ENCODE measurements around the gene SGPP2. TPM values are rescaled to one million over a fixed set of nuclear protein-coding genes. Genes with fewer than 3 reads are reported as not detected.

Gene SGPP2
- total and polyA plus RNA-seq, 12 donors, result 0.17 to 33.7 (median 12.4) TPM

DNA sequence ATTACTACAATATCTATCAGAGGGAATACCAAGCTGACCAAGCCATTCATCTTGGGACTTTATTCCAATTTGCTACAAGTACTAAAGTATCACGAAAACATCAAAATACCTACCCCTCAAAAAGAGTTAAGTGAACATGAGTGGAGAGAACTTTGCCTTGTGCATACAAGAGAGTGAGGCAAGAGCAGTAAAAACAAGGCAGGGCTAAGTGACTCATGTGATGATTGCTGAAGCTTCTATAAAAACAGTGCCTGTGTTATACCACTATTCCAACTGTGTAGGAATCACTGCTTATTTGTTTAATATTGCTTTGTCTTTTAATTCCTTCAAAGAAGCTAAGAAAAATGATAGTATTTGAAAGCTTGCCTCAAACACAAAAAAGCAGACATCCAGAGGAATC, 170.3 kb downstream of the SGPP2 start:
- no peaks in the 10 kb centered on the region for H3K27me3 ChIP-seq
- intact Hi-C loops (cut with DNase I), result no loop called here
- no peak for TF ChIP-seq POLR2A (IDR thresholded peaks at IDR 0.05)
- TF ChIP-seq, protein P1, sequence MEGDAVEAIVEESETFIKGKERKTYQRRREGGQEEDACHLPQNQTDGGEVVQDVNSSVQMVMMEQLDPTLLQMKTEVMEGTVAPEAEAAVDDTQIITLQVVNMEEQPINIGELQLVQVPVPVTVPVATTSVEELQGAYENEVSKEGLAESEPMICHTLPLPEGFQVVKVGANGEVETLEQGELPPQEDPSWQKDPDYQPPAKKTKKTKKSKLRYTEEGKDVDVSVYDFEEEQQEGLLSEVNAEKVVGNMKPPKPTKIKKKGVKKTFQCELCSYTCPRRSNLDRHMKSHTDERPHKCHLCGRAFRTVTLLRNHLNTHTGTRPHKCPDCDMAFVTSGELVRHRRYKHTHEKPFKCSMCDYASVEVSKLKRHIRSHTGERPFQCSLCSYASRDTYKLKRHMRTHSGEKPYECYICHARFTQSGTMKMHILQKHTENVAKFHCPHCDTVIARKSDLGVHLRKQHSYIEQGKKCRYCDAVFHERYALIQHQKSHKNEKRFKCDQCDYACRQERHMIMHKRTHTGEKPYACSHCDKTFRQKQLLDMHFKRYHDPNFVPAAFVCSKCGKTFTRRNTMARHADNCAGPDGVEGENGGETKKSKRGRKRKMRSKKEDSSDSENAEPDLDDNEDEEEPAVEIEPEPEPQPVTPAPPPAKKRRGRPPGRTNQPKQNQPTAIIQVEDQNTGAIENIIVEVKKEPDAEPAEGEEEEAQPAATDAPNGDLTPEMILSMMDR (IDR thresholded peaks at IDR 0.05), result no peak

DNA sequence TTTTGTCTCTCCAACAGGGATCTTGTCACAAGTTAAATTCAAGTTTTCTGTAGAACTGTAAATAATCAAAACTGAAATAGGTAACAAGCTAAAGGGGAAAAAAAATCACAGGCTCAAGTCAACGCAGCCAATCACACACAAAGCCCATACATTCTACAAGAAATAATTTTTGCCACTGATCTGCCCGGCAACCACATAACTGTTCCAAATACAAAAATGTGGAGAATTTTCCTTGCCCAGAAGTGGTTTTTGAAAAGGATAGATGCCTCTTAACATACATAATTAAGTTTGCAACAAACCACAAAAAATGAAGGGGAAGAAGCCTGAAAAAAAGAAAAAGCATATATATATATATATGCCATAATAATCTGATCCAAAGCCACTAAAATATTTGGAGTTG, 171.2 kb downstream of the SGPP2 start:
- no peak for DNase-seq
- no peak overlapping the region for H3K4me3 ChIP-seq
- H3K27ac ChIP-seq, result no peak overlapping the region
- no peaks in the 10 kb centered on the region for H3K4me1 ChIP-seq (replicated peaks in 1 of 2)
- H3K27me3 ChIP-seq, result no peaks in the 10 kb centered on the region
- TF ChIP-seq POLR2A (IDR thresholded peaks at IDR 0.05), result no peak
- TF ChIP-seq, protein P1 (IDR thresholded peaks at IDR 0.05), result no peak
- 95 to 96% (median 95%) methylated on average over 2 of the region's 2 CpGs for WGBS, 4 donors
- no peaks in the 10 kb centered on the region for H3K9me3 ChIP-seq (replicated peaks in 1 of 3)
- intact Hi-C loops (cut with DNase I), result no loop called here
- H3K36me3 ChIP-seq (replicated peaks in 1 of 2), result peaks cover 0 to 9% of the 10 kb centered on the region in 2 donors

More for the DNA sequence above, 170.3 kb downstream of the SGPP2 start:
- no peaks in the 10 kb centered on the region for H3K9me3 ChIP-seq (replicated peaks in 1 of 3)
- H3K27ac ChIP-seq, result no peak overlapping the region
- WGBS, 4 donors, result 89 to 100% (median 93%) methylated on average over 1 of the region's 1 CpG
- no peak for DNase-seq
- H3K4me3 ChIP-seq, result no peak overlapping the region
- peaks cover 0 to 9% of the 10 kb centered on the region in 2 donors for H3K36me3 ChIP-seq (replicated peaks in 1 of 2)
- H3K4me1 ChIP-seq (replicated peaks in 1 of 2), result no peaks in the 10 kb centered on the region

GRCh38 chr2:222598611-222599010, 174.3 kb downstream of the SGPP2 start:
- DNase-seq, result no peak
- WGBS, 4 donors, result 76 to 85% (median 79%) methylated on average over 4 of the region's 4 CpGs
- TF ChIP-seq, protein P1 (IDR thresholded peaks at IDR 0.05), result no peak
- TF ChIP-seq POLR2A (IDR thresholded peaks at IDR 0.05), result no peak
- no peak overlapping the region for H3K27ac ChIP-seq
- intact Hi-C loops (cut with DNase I), result no loop called here
- H3K4me3 ChIP-seq, result no peak overlapping the region
- no peaks in the 10 kb centered on the region for H3K4me1 ChIP-seq (replicated peaks in 1 of 2)
- no peaks in the 10 kb centered on the region for H3K27me3 ChIP-seq
- peaks cover 0 to 9% of the 10 kb centered on the region in 2 donors for H3K36me3 ChIP-seq (replicated peaks in 1 of 2)
- H3K9me3 ChIP-seq (replicated peaks in 1 of 3), result no peaks in the 10 kb centered on the region

DNA sequence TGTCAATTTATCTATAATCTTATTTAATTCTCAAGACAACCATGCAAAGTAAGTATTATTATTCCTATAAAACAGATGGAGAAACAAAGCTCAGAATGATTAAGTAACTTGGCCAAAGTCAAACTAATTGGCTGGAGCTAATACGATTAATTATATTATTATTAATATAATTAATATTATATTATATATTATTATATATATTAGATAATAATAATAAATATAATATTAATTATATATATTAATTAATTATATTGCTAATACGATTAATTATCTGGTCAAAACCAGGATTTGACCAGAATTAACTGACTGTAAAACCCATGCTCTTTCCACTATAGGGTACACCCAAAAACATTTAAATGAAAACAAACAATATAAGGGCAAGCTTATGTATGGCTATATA, 179.2 kb downstream of the SGPP2 start:
- Histone ChIP-seq H3K36me3 (replicated peaks in 1 of 2) (no peaks in the 10 kb centered on the region), H3K9me3 (replicated peaks in 1 of 3) (no peaks in the 10 kb centered on the region), H3K4me3 (no peak overlapping the region), H3K4me1 (replicated peaks in 1 of 2) (no peaks in the 10 kb centered on the region), H3K27ac (no peak overlapping the region), H3K27me3 (no peaks in the 10 kb centered on the region)
- no peak for DNase-seq
- 96 to 99% (median 97%) methylated on average over 2 of the region's 2 CpGs for WGBS, 4 donors
- intact Hi-C loops (cut with DNase I), result no loop called here
- TF ChIP-seq, protein P1 (IDR thresholded peaks at IDR 0.05), result no peak
- TF ChIP-seq POLR2A (IDR thresholded peaks at IDR 0.05), result no peak

Measured in adrenal gland (tissue), 12 donors.